T-helper 22 cell (primary cell): ENCODE results near the gene DICER1.

Source experiments
- DNase-seq: peaks from one replicate; pipeline ENCODE4 v3.0.0-alpha.2; 2020; ENCODE audit warnings: low read depth

Gene DICER1

DNA sequence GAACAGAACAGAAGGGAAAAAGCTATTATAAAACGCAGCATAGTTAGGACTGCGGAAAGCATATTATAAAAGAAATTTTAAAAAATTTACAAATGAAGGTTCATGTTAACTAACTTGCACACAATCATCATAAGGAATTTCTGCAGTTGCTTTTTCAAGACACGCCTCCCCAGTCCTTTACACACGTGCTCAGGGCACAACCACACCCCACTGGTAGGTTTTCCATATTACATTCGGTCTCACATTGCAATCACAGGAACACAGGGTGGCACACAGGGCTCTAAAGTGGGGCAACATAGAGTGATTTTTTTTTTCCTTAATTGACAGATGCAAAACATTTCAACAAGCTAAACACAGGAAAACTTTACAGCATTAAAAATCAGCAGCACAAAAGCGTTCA is 69.7 kb downstream of the DICER1 start:
- no peak for DNase-seq

DNA sequence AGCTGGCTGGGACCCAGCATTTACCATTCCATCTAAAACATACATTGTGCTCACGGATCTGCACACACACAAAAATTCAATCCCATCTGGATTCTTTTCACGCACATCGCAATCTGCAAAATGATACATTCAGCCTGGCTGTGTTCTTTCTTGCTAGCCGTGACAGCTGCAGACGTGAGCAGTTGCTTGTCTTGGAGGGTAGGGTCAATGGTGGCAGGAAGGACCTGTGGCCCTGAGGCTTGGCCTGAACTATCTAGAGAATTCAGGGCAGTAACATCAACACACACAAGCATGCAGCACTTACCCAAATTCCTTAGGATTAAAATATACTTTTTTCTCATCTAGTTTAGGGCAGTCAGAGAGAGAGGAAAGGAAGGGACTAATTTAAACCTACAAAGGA is 72.0 kb downstream of the DICER1 start:
- DNase-seq: no peak

GRCh38 chr14:95078867-95079266 is 78.5 kb downstream of the DICER1 start:
- DNase-seq: no peak

DNA sequence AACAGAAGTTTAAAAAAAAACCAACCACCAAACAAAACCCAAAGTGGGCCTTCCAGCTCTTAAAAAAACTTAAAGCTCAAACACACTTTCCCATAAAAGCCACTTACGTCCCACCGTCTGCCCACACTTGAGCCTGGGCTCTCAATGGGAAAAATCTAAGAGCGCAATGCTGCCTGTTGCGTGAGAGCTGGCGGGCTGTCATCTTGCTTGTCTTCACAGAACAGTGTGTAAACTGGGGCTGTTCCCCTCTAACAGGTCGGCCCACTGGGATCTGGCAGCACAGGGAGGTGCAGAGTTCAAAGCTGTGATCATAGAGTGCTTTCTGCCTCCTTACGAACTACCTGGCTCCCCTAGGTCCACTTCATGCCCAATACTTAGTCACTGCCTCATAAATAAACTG is 80.0 kb downstream of the DICER1 start:
- DNase-seq: no peak

DNA sequence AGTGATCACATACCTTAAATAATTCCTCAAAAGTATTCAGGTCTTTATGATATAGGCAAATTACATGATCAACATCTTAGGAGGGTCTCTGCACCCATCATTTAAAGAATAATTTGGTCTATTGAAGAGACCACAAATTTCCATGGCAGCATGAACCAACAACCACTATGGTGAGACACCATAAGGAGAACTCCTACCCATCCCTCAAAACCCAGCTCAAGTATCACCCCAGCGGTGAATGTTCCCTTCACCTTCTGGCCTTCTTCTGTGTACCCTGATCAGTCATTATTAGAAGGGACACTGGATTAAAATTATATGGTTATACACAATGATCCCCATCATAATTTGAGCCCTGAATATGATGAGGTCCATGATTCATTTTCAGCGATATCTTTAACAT is 81.5 kb downstream of the DICER1 start:
- no peak for DNase-seq

DNA sequence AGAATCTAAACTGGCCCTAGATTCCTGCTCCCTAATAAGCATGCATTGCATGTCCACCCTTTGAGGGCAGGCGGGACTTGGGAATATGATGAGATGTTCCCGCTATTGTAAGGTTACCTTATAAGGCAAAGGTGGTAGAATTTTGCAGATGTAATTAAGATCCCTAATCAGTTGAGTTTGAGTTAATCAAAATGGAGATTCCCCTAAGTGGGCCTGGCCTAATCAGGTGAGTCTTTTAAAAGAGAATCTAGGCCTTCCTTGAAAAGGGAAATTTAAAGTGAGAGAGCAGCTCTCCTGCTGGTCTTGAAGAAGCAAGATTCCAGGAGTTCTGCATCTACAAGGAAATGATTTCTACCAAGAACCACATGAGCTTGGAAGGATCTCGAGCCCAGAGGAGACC is 83.4 kb downstream of the DICER1 start:
- no peak for DNase-seq

- no peak for DNase-seq
These were observed 84.9 kb downstream of the DICER1 start for GRCh38 chr14:95072310-95072905.

DNA sequence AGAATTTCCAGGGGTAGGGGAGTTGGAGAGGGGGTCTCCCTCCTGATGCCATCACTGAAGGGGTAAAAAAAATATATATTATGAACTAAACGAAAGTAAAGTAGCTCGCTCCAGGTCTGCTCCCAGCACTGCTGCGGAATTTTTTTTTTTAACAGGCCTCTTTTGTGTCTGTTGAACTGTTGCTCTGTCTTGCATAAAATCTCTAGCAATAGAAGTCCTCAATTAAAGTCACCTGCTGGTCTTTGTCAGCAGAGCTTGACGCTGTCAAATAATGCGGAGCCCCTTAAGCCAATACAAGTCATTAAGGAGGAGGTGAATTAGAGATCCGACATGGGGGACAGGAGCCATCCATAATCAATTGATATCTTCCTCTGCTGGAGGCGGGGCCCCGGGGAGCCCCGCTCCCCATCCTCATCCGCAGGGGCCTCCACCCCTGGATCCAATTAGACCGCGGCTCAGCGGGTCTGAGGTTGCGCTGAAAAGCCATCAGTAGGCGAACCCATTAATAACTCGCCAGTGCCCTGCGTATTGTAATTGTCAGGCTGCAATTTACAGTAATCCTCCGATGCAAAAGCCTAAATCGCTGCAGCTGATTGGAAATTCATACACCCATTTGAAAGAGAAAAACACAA is 85.6 kb downstream of the DICER1 start:
- DNase-seq: no peak

DNA sequence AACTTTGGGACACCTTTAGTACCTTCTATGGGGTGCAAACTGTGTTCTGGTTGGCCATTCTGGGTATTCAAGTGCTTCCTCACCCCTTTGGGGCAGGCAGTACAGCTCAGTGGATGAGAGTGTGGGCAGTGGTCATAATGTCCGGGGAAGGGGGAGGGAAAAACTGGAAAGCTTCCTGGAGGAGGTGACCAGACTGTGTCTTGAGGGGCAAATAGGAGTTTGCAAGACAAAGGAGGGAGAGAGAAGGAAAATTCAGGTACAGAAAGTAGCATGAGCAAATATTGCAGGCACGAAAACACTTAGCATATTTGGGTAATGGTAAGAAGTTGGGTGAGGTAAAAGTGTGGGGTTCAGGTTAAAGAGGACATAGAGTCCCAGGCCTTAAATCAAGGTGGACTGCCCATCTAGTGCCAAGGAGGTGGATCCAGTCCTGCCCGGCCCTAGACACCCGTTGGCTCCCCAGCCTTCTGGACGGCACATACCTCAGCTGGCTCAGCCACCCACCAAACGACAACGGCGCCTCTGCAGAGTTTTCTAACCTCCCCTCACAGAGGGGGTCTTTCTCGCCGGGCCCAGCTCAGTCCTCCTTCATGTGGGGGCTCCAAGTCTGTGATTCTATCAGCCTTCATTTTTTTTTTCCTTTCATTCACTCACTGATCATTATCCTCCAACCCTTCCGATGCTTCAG is 86.4 kb downstream of the DICER1 start:
- no peak for DNase-seq

GRCh38 chr14:95069547-95069946 is 87.8 kb downstream of the DICER1 start:
- DNase-seq: no peak

DNA sequence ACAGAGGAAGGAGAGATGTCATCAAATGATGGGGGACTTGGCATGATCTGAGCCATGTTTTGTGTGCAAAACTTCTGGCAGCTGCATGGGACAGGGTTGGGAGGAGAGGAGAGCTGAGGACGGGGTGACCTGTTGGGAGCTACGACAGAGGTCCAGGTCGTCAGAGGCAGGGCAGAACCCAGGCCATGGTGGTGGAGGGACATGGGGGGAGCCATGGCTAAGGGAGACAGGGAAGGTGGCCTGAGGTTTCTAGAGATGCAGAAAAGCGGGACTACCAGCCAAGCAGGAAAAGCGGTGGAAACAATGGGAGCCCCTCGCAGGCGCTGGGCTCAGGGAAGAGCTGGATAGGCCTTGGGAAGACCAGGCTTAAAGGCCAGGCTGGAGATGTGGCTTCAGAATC is 88.3 kb downstream of the DICER1 start:
- DNase-seq: no peak

DNA sequence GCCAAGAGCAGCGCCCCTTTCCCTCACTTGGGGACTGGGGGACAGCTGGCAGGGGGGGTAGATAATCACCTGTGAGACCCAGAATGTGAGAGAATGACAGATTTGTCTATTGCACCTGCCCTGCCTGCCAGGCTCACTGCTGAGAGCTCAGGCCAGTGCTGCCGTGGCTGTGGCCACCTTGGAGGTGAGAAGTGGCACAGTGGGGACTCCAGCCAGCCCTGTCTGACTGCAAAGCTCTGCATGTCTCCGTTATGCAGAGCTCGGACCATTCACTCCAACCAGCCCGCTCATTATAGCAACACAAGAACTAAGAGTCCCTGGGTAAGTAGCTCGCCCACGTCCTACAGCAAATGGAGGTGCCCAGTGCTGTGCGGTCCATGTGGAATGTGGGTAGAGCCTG is 88.8 kb downstream of the DICER1 start:
- DNase-seq: no peak

DNA sequence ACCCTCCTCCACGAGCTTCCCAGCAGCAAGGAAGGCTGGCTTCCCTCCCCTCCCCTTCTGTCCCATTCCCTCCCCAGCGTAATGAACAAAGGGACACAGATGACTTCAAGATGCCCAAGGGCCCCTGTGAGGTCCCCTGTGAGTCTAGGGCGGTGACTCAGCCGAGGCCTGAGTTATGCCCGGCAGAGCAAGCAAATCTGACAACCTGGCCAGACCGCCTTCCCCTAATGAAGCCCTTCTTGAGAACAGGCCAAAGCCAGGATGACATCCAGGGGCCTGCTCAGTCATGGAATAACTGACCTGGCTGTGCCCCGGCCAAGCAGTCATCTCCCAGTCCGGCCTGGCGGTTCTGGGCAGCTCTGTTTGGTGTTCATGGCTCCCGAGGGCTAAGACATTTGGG is 89.2 kb downstream of the DICER1 start:
- no peak for DNase-seq

DNA sequence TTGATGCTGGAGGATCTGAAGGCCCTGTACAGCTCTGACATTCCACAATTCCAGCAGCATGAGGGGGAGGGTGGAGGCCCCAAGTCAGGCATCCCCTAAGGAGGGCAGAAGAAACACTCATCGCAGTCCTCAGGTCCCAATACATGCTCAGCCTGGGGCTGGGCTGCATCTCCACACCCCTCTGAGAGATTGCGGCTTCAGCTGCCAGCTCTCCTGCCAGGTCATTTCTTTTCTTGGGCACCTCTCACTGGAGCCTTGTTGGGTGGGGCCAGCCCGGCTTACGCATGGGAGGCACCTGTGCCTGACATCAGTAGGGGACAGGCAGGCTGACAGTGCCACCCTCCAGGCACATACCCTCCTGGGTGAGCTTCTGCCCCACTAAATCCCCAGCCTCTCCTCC is 89.8 kb downstream of the DICER1 start:
- no peak for DNase-seq

- no peak for DNase-seq
These were observed 90.8 kb downstream of the DICER1 start for GRCh38 chr14:95066427-95066986.

GRCh38 chr14:95065411-95065810 is 91.9 kb downstream of the DICER1 start:
- no peak for DNase-seq

- DNase-seq: no peak
These were observed 92.6 kb downstream of the DICER1 start for GRCh38 chr14:95064734-95065133.

DNA sequence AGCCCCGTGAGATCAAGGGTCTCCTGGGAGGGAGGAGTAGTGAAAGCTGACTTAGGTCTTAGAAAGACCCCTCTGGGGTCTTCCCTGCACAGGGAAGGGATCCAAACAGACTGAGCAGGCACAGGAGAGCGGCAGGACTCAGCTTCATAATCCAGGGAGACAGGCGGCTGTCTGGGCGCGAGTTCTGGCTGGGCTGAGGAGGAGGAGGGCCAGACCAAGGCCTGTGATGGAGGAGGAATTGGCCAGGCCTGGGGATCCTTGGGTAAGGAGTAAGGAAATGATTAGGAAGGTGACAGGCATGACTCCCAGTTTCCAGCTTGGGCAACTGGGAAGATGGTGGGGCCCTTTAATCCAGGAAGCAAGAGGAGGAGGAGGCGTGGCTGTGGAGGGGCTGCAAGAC is 93.1 kb downstream of the DICER1 start:
- DNase-seq: no peak

DNA sequence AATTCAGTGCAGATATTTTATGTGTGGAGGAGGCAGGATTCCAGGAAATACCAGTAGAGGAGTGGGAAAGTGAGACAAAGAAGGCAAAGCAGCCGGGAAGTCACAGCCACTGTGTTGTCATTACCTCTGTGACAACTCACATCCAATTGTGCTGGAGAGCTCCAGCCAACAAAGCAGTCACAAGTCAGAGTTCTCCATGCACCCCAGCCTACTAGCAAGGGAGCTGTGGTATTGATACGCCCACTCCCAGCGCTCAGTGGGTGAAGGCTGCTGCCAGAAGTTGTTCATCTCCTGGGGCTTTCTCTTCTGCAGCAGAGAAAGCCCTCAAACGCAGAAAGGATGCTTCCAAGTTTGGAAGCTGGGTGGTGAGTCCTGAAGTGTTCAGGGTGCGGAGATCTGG is 93.9 kb downstream of the DICER1 start:
- DNase-seq: no peak

- DNase-seq: no peak
These were observed 94.4 kb downstream of the DICER1 start for GRCh38 chr14:95062946-95063345.

- no peak for DNase-seq
These were observed 95.1 kb downstream of the DICER1 start for GRCh38 chr14:95062220-95062619.

DNA sequence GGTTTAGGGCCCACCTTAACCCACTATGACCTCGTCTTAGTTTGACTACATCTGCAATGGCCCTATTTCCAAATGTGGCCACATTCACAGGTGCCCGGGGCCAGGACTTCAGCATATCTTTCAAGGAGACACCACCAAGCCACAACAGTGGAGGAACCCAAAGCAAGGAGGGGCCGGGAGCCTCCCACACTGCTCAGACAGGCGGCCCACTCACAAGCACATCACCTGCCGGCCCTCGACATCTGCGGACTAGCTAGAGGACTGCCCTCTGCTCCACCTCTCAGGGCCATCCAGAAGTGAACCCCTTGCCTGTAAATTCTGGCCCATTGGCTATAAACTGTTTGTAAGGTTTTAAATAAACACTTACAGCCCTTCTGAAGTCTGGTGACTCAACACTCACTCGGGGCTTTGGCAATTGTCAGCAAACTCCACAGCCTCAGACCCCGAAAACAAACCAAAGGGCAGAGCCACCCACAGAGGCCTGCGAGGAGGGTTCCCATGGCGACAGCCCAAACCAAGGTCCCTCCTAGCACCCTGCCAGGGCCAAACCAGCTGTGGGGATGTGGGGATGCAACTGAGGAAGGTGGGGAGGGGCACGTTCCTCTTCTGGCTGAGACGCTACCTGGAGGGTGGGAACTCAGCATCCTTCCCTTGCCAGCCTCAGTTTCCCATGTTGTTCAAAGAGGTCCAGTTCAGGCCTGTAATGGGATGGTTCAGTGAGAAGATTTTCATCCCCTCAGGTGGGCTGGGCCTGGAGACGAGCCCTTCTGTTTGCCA is 95.8 kb downstream of the DICER1 start:
- no peak for DNase-seq

DNA sequence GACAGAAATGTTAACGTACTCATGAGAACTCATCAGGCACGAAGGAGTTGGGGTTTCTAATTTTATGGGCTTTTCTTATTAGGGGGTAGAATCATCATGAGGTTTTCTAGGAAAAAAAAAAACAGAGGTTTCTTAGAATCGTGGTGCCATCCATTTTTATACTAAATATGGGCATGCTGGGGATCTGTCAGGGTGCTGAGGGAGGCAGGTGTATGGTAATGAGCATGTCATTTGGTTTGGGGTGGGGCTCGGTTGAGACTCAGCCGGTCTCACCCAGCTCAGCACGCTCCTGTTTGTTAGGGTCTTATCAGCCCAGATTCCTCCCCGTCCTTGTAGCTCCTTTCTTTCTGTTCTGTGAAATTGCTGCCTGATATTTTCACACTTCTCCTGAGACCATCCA is 98.2 kb downstream of the DICER1 start:
- no peak for DNase-seq
